Activated CD4-positive, alpha-beta T cell treated with anti-CD3 and anti-CD28 coated beads for 4 hours (primary cell): Measurements from ENCODE around the gene ACACA.

Experiments used
- DNase-seq, 2 donors: peaks; one replicate each; pipeline ENCODE4 v3.0.0-alpha.2; 2020

The ACACA gene

DNA sequence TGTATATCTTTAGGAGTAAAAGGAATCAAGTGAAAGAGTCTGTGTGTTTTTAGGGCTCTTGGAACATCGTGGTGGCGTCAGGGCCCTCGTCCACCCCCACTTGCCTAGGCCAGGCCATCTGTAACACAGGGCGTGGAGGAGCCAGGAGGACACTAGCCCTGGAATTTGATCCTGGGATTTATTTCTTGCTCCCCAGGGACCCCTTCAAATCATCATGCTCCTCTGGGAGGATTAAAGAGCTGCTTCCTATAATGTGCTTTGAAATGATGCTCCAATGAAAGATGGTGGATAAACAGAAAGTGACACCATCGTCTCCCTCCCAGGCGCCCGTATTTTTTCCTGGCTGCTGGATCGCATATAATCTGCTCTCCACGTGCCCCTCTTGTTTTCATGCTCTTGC is 344.6 kb downstream of the ACACA start:
- no peak for DNase-seq

DNA sequence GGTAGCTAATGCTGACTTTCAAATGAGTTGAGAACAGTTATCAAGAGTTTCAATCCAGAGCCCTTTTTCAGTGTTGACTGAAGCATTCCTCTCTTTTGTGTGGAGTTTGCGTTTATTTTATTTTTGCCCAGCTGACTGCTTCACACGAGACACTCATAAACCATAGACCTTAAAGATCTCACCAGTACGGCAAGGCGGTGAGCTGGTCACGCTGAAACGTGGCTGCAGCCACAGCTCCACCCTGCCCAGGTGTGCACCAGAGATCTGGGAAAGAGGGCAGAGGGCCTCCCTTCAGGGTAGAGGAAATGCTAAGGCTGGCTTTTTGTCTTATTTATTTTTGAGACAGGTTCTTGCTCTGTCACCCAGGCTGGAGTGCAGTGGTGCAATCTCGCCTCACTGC is 345.7 kb downstream of the ACACA start:
- DNase-seq: no peak

DNA sequence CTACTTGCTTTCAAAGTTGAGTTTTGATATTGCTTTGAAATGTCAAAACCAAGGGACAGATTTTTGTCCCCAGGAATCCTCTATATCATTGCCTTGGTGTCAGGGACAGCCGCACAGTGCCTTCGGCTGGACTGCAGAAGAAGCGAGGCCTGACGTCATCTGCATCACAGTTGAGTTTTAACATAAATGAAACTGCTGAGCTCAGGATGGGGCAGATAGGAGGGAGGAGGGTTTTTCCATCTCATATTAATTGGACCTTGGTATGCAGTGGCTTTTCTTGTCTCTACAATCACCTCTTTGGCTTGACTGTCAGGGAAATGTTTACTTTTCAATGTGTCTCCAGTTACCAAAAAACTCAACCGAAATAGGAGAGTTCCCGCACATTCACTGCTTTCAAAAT is 346.5 kb downstream of the ACACA start:
- DNase-seq: no peak

DNA sequence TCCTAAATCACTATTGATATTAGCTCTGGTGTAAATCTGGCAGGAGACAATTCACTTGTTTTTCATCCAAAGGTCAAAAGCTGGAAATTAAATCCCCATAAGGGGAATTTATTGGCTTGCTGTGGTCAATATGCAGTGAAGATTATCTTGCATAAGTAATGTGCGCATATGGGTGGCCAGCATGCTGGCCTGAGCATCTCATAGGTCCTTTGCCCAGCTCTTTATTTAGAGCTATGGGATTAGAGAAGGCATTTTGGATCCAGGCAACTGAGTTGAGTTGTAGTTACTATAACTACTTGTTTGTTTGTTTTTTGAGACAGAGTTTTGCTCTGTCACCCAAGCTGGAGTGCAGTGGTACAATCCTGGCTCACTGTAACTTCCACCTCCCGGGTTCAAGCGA is 347.1 kb downstream of the ACACA start:
- DNase-seq: no peak

DNA sequence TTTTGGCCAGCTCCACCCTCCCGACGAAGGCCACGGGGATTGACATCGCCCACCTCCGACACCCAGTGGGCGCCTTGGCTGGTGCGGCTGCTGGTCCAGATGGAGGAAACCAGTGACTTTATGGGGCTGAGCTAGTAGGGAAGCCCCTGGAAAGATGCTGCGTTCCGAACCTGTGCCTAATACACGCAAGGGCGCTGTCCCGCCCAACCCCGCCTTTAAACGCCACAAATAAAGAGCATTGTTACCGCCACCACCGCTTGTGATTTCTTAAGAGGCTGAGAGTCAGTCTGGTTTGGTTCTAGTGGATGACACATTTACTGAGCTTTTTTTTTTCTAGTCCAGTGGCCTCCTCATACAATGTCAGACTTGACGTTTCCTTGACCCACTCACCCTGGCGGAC is 350.0 kb downstream of the ACACA start:
- no peak for DNase-seq

DNA sequence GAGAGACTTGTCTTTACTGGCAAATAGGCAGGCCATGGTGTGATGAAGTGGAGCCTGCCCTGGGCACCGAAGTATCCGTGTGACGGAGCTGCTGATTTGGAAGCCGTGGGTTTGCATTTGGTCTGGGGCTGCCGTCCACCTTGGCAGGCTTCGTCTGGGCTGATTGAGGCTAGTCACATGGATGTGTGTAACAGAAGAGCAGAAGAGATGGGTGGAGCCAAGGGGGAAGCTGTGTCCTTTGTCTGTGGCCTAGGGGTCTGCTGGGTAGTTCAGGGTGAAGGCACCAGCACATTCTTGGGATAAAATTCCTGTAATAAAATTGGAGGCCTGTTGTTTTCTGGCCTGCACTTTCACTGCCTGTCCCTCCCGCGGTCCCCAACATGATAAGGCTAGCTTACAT is 351.7 kb downstream of the ACACA start:
- no peak for DNase-seq

DNA sequence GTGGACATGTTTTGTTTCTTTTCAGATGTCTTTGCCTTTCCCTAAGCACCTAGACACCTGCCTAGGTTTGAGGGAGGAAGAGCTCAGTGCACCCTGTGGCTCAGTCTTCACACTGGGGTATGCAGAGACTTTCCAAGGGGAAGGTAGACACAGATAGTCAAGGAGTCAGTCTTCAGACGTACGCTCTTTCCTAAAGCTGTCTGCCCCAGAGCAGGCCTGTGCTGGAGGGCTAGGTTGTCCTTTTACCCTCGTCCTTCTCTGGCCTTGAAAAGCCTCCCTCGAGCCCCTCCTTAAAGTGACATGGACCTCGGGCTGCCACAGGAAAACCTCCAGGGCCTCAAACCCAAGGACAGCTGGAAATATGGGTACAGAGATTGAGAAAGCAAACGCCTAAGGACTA is 354.2 kb downstream of the ACACA start:
- no peak for DNase-seq

DNA sequence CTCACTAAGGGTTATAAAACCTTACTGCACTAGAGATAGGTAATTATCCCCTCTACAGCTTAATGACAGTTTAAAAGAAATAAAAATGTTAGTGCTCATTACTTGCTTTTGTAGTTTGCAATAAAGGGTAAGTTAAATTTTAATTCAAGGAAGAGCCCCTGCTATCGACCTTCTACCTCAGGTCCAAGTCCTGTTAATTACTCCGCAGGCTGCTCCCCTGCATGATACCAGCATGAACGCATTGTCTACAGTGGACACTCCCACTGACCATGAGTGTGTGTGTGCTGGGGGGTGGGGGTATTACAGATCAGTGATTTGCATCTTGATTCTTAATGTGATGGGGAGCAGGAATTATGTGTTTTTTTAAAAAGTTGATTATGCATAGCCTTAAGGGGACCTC is 354.8 kb downstream of the ACACA start:
- no peak for DNase-seq

DNA sequence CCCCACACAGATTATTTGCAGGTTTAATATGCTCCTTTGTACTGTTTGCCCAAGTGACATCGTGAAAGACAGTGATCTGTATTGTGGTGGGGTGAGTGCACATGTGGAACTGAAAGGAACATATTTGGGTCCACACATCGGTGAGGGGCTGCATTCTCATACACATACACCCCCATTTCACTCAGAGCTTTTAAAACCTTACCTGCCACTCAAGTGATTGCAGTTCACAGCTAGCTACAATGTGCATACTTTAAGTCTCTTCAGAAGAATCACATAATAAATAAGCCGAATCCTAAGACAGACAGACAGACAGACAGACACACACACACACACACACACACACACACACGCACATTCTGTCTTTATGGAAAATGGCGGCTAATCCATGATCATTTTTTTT is 355.3 kb downstream of the ACACA start:
- DNase-seq: no peak

DNA sequence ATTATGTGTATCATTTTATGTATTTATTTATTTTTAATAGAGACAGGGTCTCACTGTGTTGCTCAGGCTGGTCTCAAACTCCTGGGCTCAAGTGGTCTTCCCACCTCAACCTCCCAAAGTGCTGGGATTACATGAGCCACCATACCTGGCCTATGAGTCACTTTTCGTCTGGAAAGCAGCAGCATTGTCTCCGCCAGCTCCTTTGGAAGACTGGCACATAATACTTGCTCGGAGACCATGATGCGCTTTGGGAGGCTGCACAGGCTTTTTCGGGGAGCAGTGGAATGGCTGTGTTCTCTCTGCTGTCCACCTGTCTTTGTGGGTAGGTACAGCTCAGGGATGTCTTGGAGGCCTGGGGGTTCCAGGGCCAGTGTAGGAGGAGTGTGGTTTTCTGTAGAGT is 355.7 kb downstream of the ACACA start:
- no peak for DNase-seq

DNA sequence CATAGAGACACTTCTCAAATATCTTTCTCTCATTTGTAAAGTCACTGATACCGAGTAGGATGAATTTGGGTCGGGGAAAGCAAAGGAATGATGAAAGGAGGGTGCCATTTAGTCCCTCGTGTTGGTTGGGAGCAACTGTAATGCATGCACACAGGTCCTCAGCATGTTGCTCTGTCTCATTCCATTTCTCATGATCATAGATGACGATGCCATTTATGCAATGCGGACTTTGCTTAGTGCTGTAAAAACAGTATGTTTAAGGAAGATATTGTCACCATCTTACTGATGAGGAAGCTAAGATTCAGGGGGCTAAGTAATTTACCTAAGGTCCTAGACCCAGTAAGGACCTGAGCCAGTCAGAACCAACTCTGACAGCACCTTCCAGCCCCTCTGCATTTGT is 357.8 kb downstream of the ACACA start:
- DNase-seq: no peak

DNA sequence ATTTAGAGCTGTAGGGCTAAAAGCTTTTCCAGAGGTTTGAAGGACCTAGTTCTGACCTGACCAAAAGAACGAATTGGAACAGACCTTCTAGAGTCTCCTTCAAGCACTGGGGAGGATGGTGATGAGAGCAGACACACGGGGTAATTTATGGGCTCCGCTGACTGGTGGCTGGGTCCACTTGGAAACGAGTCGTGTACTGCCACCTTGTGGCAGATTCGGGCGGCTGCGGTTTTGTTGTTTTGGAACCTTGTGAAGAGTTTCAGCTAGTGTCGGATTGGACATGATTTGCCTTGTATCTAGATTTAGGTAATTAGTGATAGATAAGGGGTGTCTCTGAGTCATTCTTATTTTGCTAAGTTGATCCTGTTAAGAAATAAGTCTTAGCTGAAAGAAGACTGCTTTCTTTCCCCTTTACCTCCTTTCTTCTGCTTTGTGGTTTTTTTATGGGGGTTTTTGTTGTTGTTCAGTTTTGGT is 359.0 kb downstream of the ACACA start:
- DNase-seq: peak; percentile 68 to 79

DNA sequence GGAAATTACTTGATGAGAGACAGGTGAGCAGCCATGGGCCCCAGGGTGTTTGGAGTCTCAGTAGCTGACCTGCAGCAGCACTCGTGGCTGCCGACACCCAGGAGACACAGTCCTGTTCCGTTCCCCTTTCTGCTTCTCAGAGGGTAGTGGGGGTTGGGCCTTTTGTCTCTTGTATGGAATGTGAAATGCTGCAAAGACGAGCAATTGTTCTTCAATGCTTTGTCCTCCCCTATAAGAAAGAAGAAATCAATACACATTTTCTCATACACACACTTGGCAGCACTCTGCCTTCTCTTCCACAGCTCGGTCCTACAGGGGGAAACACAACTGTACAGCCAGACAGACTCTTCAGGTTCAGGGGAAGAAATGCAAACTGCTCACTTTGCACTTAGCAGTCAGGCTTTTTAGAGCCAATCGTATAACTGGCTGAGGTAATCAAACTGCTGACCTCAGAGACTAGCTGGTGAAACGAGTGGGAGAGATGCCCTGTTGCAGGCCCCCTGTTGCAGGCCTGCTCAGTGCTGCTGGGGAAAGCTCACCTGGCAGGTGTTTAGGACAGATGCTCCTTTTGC is 361.2 kb downstream of the ACACA start:
- no peak for DNase-seq

DNA sequence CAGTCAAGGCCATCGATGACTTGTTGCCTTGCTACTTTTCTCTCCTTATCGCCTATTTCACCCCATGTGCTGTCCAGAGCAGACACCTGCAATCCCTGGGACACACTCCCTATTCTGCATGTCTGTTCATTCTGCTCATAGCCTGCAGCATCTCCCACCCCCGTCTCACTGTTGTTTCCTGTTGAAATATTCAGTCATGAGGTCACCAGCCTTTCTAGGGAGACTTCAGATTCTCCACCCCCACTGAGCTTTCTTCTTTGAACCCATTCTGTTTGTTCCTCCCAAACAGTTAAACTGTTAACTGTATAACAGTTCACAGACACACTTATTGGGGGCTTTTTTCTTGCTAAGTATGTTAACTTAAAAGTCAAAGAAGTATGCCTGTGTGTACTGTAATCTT is 363.4 kb downstream of the ACACA start:
- no peak for DNase-seq

DNA sequence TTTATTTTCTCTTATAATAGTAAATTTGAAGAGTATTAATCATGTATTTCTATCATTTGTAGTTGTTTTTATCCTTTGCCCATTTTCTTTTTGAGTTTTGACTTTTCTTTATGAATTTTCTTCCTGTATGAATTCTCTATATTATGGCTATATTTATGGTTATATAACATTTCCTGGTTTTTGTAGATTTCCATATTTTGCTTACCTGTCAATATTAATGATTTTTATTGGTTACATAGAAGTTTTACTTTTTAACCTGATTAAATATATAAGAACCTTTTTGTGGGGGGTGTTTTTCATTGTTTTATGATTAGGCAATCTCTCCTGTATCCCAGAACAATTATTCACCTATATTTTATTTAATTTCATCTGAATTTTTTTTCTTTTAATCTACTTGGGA is 364.7 kb downstream of the ACACA start:
- no peak for DNase-seq

DNA sequence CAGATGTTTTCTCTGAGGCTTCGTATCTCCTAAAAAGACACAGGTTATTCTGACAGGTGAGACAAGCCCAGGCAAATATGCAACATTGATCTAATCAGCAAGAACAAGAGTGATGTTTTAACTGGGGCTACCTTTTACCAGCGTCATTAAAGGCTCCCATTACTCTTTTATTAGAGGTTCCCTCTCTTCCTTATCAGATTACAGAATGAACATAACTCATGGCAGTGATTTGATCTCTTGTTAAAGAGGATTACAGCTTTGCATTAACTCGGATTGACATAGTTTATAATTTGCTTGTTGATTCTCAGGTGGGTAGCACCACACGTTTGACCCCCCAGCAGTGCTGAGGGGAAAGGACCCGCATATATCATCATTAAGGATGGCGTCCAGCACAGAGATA is 367.4 kb downstream of the ACACA start:
- DNase-seq: no peak

DNA sequence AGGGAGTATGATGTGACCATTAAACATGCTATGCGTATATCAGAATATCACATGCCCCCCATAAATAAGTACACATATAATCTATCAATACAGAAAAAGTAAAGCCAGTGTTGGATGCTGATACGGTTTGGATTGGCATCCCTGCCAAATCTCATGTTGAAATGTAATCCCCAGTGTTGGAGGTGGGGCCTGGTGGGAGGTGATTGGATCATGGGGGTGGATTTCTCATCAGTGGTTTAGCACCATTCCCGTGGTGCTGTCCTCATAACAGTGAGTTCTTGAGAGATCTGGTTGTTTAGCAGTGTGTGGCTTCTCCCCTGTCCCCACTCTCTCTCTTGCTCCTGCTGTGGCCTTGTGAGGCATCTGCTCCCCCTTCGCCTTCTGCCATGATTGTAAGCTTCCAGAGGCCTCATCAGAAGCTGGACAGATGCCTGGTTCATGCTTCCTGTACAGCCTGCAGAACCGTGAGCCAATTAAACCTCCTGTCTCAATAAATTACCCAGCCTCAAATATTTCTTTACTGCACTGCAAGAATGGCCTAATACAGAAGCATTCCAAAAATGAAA is 369.0 kb downstream of the ACACA start:
- no peak for DNase-seq
